Osteocyte (in vitro differentiated cells): ENCODE data around the gene GATA3. TPM values are rescaled to one million over a fixed set of nuclear protein-coding genes. Genes with fewer than 3 reads are reported as not detected.

ENCODE experiments used
- DNase-seq: peaks from one replicate; pipeline ENCODE4 v3.0.0; 2021; ENCODE audit warnings: mixed read lengths; ENCODE audit not compliant: unreplicated experiment; ENCODE audit errors: extremely low spot score
- H3K27ac Mint-ChIP-seq: one replicate; pipeline ENCODE4 v1.8.0; 2021; ENCODE audit warnings: mild to moderate bottlenecking, mixed read lengths; ENCODE audit not compliant: unreplicated experiment
- H3K27me3 Mint-ChIP-seq: one replicate; pipeline ENCODE4 v1.8.0; 2021; ENCODE audit warnings: mixed read lengths; ENCODE audit not compliant: unreplicated experiment
- H3K36me3 Mint-ChIP-seq: one replicate; pipeline ENCODE4 v1.8.0; 2021; ENCODE audit warnings: mixed read lengths; ENCODE audit not compliant: unreplicated experiment
- H3K4me1 Mint-ChIP-seq: one replicate; pipeline ENCODE4 v1.8.0; 2021; ENCODE audit warnings: mixed read lengths; ENCODE audit not compliant: unreplicated experiment
- H3K4me3 Mint-ChIP-seq: one replicate; pipeline ENCODE4 v1.8.0; 2021; ENCODE audit warnings: mild to moderate bottlenecking, moderate library complexity, mixed read lengths; ENCODE audit not compliant: unreplicated experiment
- H3K9me3 Mint-ChIP-seq: one replicate; pipeline ENCODE4 v1.8.0; 2021; ENCODE audit warnings: mixed read lengths; ENCODE audit not compliant: unreplicated experiment
- CTCF ChIP-seq: fragments of 200-600 bp; sonication (generic); IDR thresholded peaks from 2 replicates; pipeline ENCODE4 v1.5.0; 2021; ENCODE audit warnings: antibody characterized with exemption, mild to moderate bottlenecking, moderate library complexity
- total RNA-seq: library from RNA; stranded (reverse); gene quantifications from 2 replicates; pipeline ENCODE4 v1.2.1, GENCODE V29; 2021

The GATA3 gene
- total RNA-seq, 1 donor from 2014 or later: not detected

- H3K27me3 Mint-ChIP-seq: peaks cover 86% of the 10 kb centered on the region
- H3K9me3 Mint-ChIP-seq: no peaks in the 10 kb centered on the region
- TF ChIP-seq CTCF: no peak
- no peak overlapping the region for H3K4me3 Mint-ChIP-seq
- no peak for DNase-seq
- peaks cover 17% of the 10 kb centered on the region for H3K4me1 Mint-ChIP-seq
- H3K27ac Mint-ChIP-seq: no peak overlapping the region
- no peaks in the 10 kb centered on the region for H3K36me3 Mint-ChIP-seq
Measured at GRCh38 chr10:8037941-8038894, 16.3 kb upstream of the GATA3 start.

- H3K27ac Mint-ChIP-seq: no peak overlapping the region
Measured at GRCh38 chr10:8039321-8039881, 15.1 kb upstream of the GATA3 start.

GRCh38 chr10:8040651-8041050 is 13.8 kb upstream of the GATA3 start:
- no peak overlapping the region for H3K27ac Mint-ChIP-seq
- TF ChIP-seq CTCF: no peak
- peaks cover 25% of the 10 kb centered on the region for H3K4me1 Mint-ChIP-seq
- DNase-seq: no peak
- H3K36me3 Mint-ChIP-seq: peaks cover 4% of the 10 kb centered on the region
- no peak overlapping the region for H3K4me3 Mint-ChIP-seq
- no peaks in the 10 kb centered on the region for H3K9me3 Mint-ChIP-seq
- H3K27me3 Mint-ChIP-seq: peaks cover 89% of the 10 kb centered on the region

More at GRCh38 chr10:8039321-8039881, 15.1 kb upstream of the GATA3 start:
- peaks cover 22% of the 10 kb centered on the region for H3K4me1 Mint-ChIP-seq
- H3K36me3 Mint-ChIP-seq: peaks cover 4% of the 10 kb centered on the region
- no peaks in the 10 kb centered on the region for H3K9me3 Mint-ChIP-seq
- DNase-seq: no peak
- peaks cover 86% of the 10 kb centered on the region for H3K27me3 Mint-ChIP-seq
- no peak overlapping the region for H3K4me3 Mint-ChIP-seq
- TF ChIP-seq CTCF: no peak

GRCh38 chr10:8041284-8041991 is 13.1 kb upstream of the GATA3 start:
- Mint-ChIP-seq H3K4me3 (no peak overlapping the region), H3K27ac (no peak overlapping the region), H3K36me3 (peaks cover 4% of the 10 kb centered on the region), H3K4me1 (peaks cover 27% of the 10 kb centered on the region), H3K9me3 (no peaks in the 10 kb centered on the region), H3K27me3 (peaks cover 94% of the 10 kb centered on the region)
- DNase-seq: no peak
- no peak for TF ChIP-seq CTCF
